NCI-H1417 (cell line): ENCODE results near the gene ZNF653.

Experiments
- DNase-seq, 3 experiments: peaks; one replicate each; lab custom pipeline; 2025; lab: John Stamatoyannopoulos, UW

Gene ZNF653

DNA sequence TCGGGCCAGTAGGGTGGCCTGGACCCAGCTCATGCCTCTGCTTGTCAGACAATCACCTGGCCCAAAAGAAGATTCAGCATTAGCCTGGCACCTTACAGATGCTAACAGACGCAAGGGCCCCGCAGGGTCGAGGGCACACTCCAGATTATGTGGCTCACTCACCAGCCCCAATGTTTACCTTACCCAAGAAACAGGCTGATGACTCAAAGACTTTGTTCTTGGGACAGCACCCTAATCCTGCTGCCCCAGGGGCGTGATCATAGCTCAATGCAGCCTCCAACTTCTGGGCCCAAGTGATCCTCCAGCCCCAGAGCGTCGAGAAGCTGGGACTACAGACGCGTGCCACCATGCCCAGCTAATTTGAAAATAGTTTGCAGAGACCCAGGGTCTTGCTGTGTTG, 13.5 kb upstream of the ZNF653 start:
- DNase-seq = no peak

DNA sequence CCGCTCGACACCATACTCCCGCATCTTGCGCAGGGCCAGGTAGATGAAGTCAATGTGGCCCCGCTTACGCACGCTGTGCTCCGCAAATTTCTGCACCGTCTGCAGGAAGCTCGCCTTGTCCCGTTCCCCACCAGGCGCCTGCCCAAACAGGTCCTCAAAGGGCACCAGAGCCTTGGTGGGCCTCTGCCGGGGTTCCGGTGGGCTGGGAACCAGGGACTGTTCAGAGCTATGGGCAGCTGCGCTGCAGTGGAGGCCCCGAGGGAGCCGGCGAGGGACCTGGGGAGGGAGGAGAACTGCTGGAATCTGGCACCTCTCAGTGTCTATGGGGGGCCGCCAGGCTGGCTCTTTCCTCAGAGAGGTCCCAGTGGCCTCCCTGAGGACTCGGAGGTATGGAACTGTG, 8.3 kb upstream of the ZNF653 start:
- DNase-seq = no peak

DNA sequence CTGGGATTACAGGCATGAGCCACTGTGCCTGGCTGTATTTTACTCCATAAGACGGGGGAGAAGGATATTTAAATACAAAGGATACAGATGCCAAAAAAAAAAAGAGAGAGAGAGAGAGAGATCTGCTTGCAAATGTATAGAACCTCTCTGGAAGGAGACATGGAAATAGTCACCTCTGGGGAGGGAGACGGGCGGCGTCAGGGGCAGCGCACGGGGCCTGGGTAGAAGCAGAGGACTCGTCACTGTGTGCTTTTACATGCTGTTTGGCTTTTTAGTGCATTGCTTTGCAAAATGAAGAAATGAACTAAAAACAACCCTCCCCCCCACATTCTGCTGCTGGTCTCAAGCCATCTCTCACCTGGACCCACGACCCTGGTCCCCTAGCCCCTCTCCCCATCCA, 4.8 kb upstream of the ZNF653 start:
- DNase-seq = no peak

- no peak for DNase-seq
Measured at GRCh38 chr19:11507370-11508078, 1.9 kb upstream of the ZNF653 start.

DNA sequence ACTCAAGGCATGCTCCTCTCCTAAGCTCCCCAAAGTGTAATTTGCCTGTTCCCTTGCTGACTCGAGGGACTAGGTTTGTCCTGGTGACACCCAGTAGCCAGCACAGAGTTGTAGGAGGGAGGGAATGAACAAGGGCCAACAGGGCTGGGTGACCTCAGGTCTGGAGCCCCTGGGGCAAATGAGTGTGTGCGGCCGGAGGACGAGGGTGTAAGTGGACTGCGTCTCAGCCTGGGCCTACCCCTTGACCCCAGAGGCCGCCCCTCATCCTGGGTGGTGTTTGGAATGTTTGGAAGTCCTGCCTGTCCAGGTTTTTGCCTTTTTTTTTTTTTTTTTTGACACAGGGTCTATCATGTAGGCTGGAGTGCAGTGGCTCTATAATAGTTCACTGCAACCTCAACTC, 1.3 kb upstream of the ZNF653 start:
- no peak for DNase-seq

DNA sequence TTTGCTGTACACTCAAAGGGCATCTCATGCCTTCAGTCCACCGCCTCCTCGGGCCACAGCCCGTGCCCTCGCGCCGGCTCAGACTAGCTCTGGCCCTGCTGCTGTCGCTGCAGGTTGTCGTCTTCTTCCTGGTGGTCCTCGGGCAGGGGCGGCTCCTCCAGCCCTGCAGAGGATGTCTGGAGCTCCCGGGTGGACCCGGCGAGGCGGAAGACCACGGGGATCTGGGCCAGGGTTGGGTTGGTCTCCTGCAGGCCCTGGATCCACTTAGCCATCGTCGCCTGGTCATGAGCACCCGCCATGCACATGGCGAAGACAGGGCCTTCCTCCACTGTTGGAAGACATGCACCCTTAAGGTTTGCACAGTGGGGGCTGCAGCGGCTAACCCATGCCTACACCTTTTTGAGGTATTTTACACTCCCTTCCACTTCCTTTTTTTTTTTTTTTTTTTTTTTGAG, 489 bp upstream of the ZNF653 start:
- DNase-seq = no peak

DNA sequence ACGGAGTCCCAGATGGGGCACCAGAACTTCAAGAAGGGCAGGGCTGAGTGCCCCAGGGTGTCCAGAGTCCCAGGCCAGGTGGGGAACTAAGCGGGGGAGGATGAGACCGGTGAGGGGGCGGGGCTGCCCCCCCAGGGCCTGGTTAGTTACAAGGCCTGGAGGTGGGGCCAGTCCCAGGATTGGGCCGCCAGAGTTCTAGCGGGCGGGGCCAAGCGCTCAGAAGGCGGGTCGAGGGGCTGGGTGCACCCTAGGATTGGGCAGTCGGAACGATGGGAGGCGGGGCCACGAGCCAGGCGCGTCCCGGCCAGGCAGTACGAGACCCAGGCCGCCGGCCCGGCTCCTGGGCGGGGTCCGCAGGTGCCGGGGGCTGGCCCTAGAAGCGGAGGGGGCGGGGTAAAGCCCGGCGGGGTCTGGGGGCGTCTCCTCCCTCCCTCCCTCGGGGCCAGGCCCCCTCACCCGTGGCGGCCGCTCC, 571 bp downstream of the ZNF653 start:
- peak; percentile 88 to 97 (median 97) for DNase-seq

DNA sequence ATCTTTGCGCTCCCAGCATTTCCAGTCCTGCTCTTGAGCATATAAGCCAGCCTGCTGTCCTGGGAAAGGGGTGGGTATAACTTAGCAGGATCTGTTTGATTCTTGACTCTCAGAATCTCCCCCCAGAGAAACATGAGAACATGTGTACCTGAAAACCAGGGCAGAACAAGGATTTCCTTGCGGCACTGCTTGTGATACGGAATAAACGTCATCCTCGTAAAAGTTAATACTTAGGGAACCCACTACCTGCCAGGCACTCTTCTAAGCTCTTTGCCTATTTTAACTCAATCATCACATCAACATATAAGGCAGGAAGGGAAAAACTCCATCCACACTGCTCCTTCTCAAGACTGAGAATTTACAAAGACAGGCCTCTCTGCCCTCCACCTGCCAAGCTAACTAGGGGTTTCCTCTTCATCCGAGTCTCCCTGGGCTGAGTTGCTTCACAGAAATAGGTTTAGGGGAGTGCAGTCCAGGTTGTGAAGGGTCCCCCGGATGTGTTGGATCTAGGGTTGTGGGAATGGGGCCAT, 1.1 kb downstream of the ZNF653 start:
- no peak for DNase-seq

DNA sequence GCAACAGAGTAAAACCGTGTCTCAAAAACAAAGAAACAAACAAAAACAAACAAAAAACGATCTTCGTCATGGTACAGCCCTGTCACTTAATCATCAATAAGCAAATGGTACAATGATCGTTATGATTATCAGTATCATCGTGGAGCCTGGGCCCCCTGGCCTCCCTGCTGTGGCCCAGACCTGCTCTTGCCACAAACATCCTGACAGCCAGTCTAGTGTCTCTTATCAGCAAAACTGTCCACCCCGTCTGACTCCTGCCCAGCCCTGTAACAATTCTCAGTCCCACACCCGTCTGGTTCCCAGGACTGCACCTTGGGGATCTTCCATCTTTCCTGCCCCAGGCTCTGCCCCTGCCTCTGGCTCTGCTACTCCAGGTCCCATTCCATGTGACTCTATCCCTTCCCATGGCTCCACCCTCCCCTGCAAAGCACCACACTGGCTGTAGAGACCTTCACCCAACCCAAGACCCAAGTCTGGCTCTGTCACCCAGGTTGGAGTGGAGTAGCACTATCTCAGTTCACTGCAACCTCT, 5.7 kb downstream of the ZNF653 start:
- DNase-seq = no peak

DNA sequence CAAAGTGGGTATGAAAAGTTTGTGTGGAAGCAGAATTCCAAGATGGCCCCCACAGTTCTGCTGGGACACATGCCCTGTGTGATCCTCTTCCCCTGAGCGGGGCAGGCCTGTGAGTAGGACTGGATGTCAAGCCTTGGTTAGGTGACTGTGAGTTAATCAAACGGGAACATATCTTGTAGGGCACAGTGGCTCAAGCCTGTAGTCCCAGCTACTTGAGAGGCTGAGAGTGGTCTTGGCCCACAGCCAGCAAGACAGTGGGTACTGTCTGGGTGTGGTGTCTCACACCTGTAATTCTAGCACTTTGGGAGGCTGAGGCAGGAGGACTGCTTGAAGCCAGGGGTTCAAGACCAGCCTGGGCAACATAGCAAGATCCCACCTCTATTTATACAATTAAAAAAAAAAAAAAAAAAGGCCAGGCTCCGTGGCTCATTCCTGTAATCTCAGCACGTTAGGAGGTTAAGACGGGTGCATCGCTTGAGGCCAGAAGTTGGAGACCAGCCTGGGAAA, 6.4 kb downstream of the ZNF653 start:
- DNase-seq = no peak

DNA sequence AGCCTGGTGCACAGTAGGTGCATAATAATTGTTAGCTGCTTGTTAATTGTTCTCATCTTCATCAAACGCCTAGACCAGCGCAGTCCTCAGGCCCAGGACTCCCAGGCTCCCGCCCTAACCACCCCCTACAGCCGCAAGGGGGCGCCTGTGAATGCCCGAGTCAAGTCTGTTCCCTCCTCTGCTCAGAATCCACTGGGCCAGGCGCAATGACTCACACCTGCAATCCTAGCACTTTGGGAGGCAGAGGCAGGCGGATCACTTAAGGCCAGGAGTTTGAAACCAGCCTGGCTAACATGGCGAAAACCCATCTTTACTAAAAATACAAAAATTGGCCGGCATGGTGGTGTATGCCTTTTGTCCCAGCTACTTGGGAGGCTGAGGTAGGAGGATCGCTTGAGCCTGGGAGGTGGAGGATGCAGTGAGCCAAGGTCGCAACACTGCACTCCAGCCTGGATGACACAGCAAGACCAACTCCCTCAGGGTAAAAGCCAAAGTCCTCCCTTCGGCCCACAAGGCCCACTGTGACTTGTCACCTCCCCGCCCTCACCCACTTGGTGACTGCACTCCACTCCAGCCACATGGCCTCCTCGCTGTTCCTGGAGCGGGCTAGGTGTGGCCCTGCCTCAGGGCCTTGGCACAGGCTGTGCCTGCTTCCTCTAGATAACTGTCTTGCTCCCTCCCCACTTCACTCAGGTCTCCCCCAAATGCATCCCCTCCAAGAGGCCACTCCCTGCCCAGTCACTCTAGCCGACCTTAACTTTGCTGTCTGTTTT, 9.1 kb downstream of the ZNF653 start:
- peak; percentile 18 to 53 (median 26) for DNase-seq

DNA sequence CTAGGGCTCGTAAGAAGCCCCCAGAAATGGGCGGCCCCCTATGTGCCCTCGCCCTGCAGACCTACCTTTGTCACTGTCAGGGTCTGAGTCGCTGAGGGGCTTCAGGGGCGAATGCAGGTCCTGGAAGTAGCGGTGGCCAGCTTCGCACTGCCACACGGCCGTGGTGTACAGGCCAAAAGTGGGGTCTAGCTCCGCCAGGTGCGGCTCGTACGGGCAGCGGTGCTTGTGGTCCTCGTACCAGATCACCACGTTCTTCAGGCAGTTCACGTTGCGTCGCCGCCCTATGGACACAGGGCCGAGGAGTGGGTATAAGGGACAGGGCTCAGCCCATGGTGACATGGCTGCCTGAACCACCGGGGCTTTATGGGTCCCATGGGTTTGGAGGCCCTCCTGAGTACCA, 9.8 kb downstream of the ZNF653 start:
- DNase-seq = no peak

- DNase-seq = no peak
Measured at GRCh38 chr19:11495481-11495880, 10.2 kb downstream of the ZNF653 start.

- DNase-seq = no peak
Measured at GRCh38 chr19:11494634-11495285, 10.9 kb downstream of the ZNF653 start.

DNA sequence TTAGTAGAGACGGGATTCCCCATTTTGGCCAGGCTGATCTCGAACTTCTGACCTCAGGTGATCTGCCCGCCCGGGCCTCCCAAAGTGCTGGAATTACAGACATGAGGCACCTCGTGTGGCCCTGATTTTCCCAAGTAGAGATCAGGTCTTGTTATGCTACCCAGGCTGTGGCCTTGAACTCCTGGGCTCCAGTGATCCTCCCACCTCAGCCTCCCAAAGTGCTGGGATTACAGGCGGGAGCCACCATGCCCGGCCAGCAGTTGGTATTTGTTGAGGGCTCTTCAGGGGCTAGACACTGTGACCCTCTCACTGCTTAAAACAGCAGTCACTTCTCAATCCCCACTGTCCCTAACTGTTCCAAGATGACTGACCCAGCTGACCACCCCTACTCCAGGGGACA, 16.3 kb downstream of the ZNF653 start:
- no peak for DNase-seq

- no peak for DNase-seq
Measured at GRCh38 chr19:11486661-11487503, 18.8 kb downstream of the ZNF653 start.

DNA sequence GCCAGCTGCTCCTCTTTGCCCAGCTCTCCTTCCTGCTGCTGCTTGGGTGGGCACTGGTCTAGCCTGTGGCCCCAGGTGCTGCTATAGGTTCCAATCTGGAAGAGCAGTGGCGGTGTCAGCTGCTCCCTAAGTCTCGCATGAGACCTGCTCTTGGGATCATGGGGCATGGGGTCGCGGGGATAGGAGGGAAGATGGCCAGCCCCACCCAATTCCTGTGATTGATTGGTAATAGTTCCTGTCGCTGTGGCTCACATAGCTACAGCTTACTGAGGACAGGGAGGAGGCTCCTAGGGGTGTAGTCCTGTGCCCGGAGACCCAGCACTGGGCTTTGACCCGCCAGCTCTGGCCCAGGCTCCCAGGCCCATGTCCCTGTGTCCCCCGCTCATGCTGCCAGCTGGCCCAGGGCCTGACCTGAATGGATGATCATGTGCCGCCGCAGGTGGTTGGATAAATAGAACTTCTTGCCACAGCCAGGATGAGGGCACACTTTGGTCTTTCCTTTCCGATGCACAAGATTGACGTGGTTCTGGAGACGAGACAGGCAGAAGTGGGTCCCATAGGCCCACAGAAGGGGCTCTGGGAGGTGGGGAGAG, 20.3 kb downstream of the ZNF653 start:
- DNase-seq = no peak

- no peak for DNase-seq
Measured at GRCh38 chr19:11483366-11484111, 22.1 kb downstream of the ZNF653 start.

- peak; percentile 65 to 99 (median 96) for DNase-seq
Measured at GRCh38 chr19:11482384-11483050, 23.1 kb downstream of the ZNF653 start.
